ENCODE results near the gene SNAP29. TPM values are rescaled to one million over a fixed set of nuclear protein-coding genes. Genes with fewer than 3 reads are reported as not detected.

The SNAP29 gene
- total RNA-seq, 1 donor from 2014 or later, result 22.5 TPM

GRCh38 chr22:20920881-20921203, 62.0 kb downstream of the SNAP29 start:
- H3K4me1 ChIP-seq, result peaks cover 52% of the 10 kb centered on the region
- no peak overlapping the region for H3K27ac ChIP-seq

GRCh38 chr22:20922141-20922751, 63.4 kb downstream of the SNAP29 start:
- intact Hi-C loops (cut with DNase I), result no loop called here
- Histone ChIP-seq H3K4me1 (peaks cover 58% of the 10 kb centered on the region), H3K27ac (no peak overlapping the region), H3K4me3 (no peak overlapping the region), H3K36me3 (no peaks in the 10 kb centered on the region), H3K27me3 (ENCODE audit: low read depth) (no peaks in the 10 kb centered on the region), H3K9me3 (no peaks in the 10 kb centered on the region)
- ATAC-seq (no peak), DNase-seq (no peak)
- no peak for TF ChIP-seq CTCF (IDR thresholded peaks at IDR 0.05)

More at GRCh38 chr22:20920881-20921203, 62.0 kb downstream of the SNAP29 start:
- intact Hi-C loops (cut with DNase I), result no loop called here
- DNase-seq (no peak), ATAC-seq (no peak)
- no peak for TF ChIP-seq CTCF (IDR thresholded peaks at IDR 0.05)
- Histone ChIP-seq H3K4me3 (peak overlapping the region; percentile 87), H3K27me3 (ENCODE audit: low read depth) (no peaks in the 10 kb centered on the region), H3K36me3 (no peaks in the 10 kb centered on the region), H3K9me3 (no peaks in the 10 kb centered on the region)

- Histone ChIP-seq H3K36me3 (no peaks in the 10 kb centered on the region), H3K4me3 (no peak overlapping the region), H3K27me3 (ENCODE audit: low read depth) (no peaks in the 10 kb centered on the region), H3K9me3 (no peaks in the 10 kb centered on the region), H3K4me1 (peaks cover 37% of the 10 kb centered on the region), H3K27ac (no peak overlapping the region)
- TF ChIP-seq CTCF (IDR thresholded peaks at IDR 0.05), result no peak
- intact Hi-C loops (cut with DNase I), result no loop called here
- peak in 1 of 2 donors; percentile 27 for ATAC-seq
- no peak for DNase-seq
Measured at GRCh38 chr22:20926243-20926642, 67.4 kb downstream of the SNAP29 start.

- Histone ChIP-seq H3K9me3 (no peaks in the 10 kb centered on the region), H3K4me1 (peaks cover 34% of the 10 kb centered on the region), H3K4me3 (no peak overlapping the region), H3K36me3 (no peaks in the 10 kb centered on the region), H3K27me3 (ENCODE audit: low read depth) (no peaks in the 10 kb centered on the region), H3K27ac (no peak overlapping the region)
- intact Hi-C loops (cut with DNase I), result no loop called here
- no peak for TF ChIP-seq CTCF (IDR thresholded peaks at IDR 0.05)
- no peak for DNase-seq
- no peak for ATAC-seq
Measured at GRCh38 chr22:20927940-20928572, 69.2 kb downstream of the SNAP29 start.

- intact Hi-C loops (cut with DNase I), result no loop called here
- Histone ChIP-seq H3K4me3 (no peak overlapping the region), H3K4me1 (peaks cover 34% of the 10 kb centered on the region), H3K36me3 (peaks cover under 1% of the 10 kb centered on the region), H3K27me3 (ENCODE audit: low read depth) (no peaks in the 10 kb centered on the region), H3K9me3 (no peaks in the 10 kb centered on the region), H3K27ac (no peak overlapping the region)
- DNase-seq, result no peak
- TF ChIP-seq CTCF (IDR thresholded peaks at IDR 0.05), result no peak
- no peak for ATAC-seq
Measured at GRCh38 chr22:20928573-20928967, 69.8 kb downstream of the SNAP29 start.

Data from lower lobe of right lung (tissue), 2 donors.